Epithelial cell of esophagus (primary cell): ENCODE measurements around the gene MYH9.

ENCODE experiments used
- DNase-seq: peaks from one replicate; pipeline ENCODE4 v3.0.0; 2010; ENCODE audit warnings: low read depth
- H3K4me3 ChIP-seq: 2 replicates; pipeline ENCODE4 v1.5.1; 2011; ENCODE audit warnings: mild to moderate bottlenecking, low read length, control low read depth
- TF ChIP-seq, protein P1 (sequence below): IDR thresholded peaks from 2 replicates; pipeline ENCODE4 v1.5.1; 2011; ENCODE audit warnings: low read depth, mild to moderate bottlenecking, low read length, control low read depth, inconsistent platforms; ENCODE audit not compliant: insufficient read depth; ENCODE audit errors: missing control alignments

The MYH9 gene

DNA sequence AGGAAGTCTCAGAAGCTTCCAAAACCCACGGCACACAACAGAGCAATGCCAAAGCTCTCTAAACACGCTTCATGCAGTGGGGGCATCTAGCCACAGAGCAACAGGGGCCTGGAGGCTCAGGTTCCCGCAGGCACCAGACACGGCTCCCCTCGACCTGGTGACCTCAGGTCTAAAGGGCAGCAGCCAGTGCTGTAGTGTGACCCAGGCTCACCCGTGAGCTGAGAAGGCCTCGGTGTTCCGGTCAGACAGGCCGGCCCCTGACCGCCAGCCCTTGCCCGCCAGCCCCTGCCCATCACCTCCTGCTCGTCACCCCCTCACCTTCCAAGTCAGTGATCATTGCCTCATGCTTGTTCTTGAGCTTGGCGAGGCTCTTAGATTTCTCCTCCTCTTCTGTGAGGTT lies 89.2 kb downstream of the MYH9 start:
- no peak overlapping the region for H3K4me3 ChIP-seq
- no peak for DNase-seq
- TF ChIP-seq, protein P1, sequence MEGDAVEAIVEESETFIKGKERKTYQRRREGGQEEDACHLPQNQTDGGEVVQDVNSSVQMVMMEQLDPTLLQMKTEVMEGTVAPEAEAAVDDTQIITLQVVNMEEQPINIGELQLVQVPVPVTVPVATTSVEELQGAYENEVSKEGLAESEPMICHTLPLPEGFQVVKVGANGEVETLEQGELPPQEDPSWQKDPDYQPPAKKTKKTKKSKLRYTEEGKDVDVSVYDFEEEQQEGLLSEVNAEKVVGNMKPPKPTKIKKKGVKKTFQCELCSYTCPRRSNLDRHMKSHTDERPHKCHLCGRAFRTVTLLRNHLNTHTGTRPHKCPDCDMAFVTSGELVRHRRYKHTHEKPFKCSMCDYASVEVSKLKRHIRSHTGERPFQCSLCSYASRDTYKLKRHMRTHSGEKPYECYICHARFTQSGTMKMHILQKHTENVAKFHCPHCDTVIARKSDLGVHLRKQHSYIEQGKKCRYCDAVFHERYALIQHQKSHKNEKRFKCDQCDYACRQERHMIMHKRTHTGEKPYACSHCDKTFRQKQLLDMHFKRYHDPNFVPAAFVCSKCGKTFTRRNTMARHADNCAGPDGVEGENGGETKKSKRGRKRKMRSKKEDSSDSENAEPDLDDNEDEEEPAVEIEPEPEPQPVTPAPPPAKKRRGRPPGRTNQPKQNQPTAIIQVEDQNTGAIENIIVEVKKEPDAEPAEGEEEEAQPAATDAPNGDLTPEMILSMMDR = no peak

DNA sequence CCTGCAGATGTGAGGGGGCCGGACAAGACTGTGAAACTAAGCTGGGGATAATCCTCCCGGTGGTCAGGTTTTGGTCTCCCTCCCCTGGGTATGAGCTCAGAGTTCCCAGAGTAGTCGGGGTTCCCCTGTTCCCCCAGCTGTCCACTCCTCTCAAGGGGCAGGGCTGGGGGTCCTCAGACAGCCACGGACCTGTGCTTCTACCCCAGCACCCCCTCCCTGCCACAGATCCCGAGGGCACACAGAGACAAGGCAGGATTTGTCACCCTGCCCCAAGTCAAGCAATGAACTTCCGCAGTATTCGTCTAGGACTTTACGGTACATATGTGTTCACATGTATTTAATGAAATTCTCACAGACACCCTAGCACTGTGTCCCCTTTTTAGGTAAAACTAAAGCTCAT lies 89.6 kb downstream of the MYH9 start:
- TF ChIP-seq, protein P1 = no peak
- no peak overlapping the region for H3K4me3 ChIP-seq
- DNase-seq = no peak

DNA sequence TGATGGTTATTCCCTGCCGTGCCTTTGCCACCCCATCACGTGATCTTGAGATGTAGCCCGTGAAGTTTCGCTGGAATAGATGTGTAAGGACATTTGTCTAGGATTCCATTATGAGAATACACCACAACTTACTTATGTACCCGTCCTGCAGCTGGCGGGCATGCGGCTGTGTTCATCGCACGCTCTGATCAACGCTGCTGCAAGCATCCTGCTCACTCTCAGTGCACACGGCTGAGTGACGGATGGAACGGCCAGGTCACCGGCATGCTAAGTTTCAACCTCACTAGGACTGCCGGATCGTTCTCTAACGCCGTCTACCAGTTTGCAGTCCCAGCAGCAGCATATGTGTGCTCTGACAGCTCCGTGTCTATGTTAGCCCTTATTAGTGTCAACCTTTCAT lies 90.2 kb downstream of the MYH9 start:
- no peak for DNase-seq
- TF ChIP-seq, protein P1 = no peak
- no peak overlapping the region for H3K4me3 ChIP-seq

DNA sequence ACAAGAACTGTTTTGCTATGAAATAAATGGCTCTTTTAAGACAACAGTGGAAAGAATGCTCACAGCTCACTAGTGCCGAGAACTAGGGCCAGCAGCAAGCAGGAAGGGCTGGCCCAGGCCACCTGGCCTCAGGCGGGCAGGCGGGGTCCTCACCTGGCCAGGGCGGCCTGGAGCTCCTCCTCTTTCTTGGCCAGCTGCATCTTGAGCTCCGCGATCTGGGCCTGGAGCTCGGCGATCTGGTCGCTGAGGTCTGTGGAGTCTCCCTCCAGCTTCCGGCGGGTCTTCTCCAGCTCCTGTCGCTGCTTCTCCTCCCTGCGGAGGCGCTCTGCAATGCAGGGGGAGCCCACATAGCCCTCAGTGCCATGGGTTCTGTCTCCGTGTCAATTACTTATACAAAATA lies 91.1 kb downstream of the MYH9 start:
- TF ChIP-seq, protein P1 = no peak
- no peak overlapping the region for H3K4me3 ChIP-seq
- no peak for DNase-seq

DNA sequence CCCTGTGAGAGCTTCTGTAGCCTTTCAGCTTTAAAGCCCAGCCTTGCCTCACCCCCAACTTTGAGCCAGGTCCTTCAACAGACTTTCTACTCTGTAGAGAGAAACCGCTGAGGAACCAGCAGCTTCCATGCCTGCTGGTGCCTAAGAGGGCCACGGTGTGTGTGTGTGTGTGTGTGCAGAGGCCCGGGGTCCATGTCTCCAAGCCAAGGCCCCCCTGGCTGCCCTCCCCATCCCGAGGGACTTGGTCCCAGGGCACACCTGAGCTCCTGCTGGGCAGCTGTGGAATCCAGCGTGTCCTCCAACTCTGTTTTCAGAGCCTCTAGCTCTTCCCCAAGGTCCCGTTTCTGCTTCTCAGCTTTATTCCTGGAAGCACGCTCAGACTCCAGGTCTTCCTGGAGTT lies 92.5 kb downstream of the MYH9 start:
- DNase-seq = no peak
- TF ChIP-seq, protein P1 = no peak
- no peak overlapping the region for H3K4me3 ChIP-seq

DNA sequence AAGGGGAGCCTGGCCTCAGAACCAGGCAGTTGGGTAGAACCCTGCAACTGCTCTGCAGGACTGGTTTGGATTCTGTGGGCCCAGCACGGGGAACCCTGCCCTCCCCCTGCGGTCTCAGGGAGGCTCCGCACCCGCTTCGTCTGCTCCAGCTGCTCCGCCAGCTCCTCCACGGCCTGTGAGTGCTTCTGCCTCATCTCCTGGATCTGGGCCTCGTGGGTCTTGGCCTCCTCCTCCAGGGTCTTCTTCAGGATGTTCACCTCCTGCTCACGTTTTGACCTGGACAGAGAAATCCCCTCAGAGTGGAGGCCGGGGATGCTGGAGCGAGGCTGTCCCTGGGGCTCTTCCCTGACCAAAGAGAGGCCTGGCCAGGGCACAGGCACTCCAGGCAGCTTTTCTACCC lies 93.0 kb downstream of the MYH9 start:
- H3K4me3 ChIP-seq = no peak overlapping the region
- DNase-seq = no peak
- TF ChIP-seq, protein P1 = no peak

DNA sequence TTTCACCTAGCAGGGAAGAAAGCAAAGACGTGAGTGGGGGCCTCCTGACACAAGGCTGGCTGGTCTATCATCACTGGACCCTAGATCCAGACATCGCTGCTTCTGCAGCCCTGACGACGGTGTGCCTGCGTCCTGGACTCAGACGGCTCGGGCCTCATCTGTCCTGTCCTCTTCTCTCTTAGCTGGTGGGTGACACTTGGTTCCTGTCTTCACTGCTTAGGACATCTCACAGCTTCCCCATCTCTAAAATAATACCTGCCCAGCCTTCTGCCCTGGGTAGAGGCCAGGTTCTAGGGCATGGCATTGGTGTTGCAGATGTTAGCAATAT lies 93.5 kb downstream of the MYH9 start:
- TF ChIP-seq, protein P1 = no peak
- DNase-seq = no peak
- H3K4me3 ChIP-seq = no peak overlapping the region
